ENCODE data around the gene SMIM5. TPM values are rescaled to one million over a fixed set of nuclear protein-coding genes. Genes with fewer than 3 reads are reported as not detected.

The SMIM5 gene
- total RNA-seq, 1 experiment from 2014 or later: 0.14 TPM

DNA sequence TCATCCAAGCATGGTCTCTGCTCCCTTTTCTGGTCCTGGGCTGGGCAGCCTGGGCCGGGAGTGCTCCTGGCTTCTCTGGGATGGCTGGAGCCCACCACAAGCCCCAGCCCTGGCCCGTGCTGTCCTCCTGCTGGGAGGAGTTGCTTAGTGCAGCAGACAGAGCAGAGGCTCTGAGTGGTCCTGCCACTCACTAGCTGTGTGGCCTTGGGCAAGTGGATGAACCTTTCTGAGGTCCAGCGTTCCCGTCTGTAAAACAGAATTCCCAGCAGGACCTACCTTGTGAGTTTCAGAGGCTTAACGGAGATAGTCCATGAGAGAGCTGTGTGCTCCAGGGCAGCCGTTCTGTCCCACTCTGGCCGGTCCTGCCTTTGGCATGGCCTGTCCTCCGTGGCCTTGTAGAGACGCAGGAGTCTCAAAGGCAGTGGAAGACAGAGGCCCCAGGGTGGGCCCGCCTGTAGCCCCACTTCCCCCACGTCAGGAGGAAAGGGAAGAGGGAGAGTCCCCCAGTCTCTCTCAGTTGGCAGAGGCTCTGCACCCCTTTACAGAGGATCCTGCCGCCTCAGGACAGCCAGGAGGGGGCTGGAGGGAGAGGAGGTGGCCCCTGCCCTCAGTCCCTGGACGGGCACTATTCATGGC is 37.8 kb upstream of the SMIM5 start:
- Histone ChIP-seq H3K27ac (no peak overlapping the region), H3K27me3 (peaks cover 35% of the 10 kb centered on the region), H3K4me3 (no peak overlapping the region), H3K36me3 (no peaks in the 10 kb centered on the region), H3K4me1 (no peaks in the 10 kb centered on the region), H3K9me3 (replicated peaks) (no peaks in the 10 kb centered on the region)
- DNase-seq: no peak

GRCh38 chr17:75595920-75596313 is 37.3 kb upstream of the SMIM5 start:
- no peak for DNase-seq
- Histone ChIP-seq H3K27me3 (peaks cover 35% of the 10 kb centered on the region), H3K4me3 (no peak overlapping the region)

GRCh38 chr17:75596320-75597087 is 36.7 kb upstream of the SMIM5 start:
- Histone ChIP-seq H3K36me3 (no peaks in the 10 kb centered on the region), H3K4me1 (no peaks in the 10 kb centered on the region), H3K9me3 (replicated peaks) (no peaks in the 10 kb centered on the region), H3K27ac (no peak overlapping the region), H3K27me3 (peaks cover 35% of the 10 kb centered on the region), H3K4me3 (no peak overlapping the region)
- no peak for DNase-seq

More at GRCh38 chr17:75595920-75596313, 37.3 kb upstream of the SMIM5 start:
- Histone ChIP-seq H3K27ac (no peak overlapping the region), H3K4me1 (no peaks in the 10 kb centered on the region), H3K9me3 (replicated peaks) (no peaks in the 10 kb centered on the region), H3K36me3 (no peaks in the 10 kb centered on the region)

- H3K36me3 ChIP-seq: no peaks in the 10 kb centered on the region
- H3K27ac ChIP-seq: no peak overlapping the region
- H3K27me3 ChIP-seq: peaks cover 7% of the 10 kb centered on the region
- peak; percentile 71 to 80 for DNase-seq
- H3K9me3 ChIP-seq (replicated peaks): no peaks in the 10 kb centered on the region
- no peaks in the 10 kb centered on the region for H3K4me1 ChIP-seq
- no peak overlapping the region for H3K4me3 ChIP-seq
These were observed 31.9 kb upstream of the SMIM5 start for GRCh38 chr17:75601057-75601987.

DNA sequence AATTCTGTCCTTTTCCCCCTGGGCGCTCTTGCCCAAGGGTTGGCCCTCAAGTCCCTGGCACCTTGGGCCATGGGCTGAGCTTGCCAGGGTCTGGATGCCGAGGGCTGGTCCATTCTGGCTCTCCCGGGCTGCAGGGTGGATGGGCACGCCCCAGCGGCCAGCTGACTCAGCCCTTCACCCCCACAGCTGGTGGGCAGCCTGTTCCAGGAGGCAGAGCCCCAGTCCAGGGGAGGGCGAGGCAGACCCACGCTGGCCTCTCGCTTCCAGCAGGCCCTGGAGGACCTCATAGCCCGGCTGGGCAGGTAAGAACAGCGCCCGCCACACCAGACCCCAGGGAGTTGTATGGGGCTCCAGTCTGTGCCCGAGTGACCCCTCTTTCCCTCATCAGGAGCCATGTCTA is 30.6 kb upstream of the SMIM5 start:
- Histone ChIP-seq H3K4me3 (no peak overlapping the region), H3K27ac (no peak overlapping the region), H3K4me1 (no peaks in the 10 kb centered on the region), H3K36me3 (no peaks in the 10 kb centered on the region), H3K27me3 (peaks cover 3% of the 10 kb centered on the region; the same call in 1 of the 2 replicates), H3K9me3 (replicated peaks) (no peaks in the 10 kb centered on the region)
- no peak for DNase-seq

DNA sequence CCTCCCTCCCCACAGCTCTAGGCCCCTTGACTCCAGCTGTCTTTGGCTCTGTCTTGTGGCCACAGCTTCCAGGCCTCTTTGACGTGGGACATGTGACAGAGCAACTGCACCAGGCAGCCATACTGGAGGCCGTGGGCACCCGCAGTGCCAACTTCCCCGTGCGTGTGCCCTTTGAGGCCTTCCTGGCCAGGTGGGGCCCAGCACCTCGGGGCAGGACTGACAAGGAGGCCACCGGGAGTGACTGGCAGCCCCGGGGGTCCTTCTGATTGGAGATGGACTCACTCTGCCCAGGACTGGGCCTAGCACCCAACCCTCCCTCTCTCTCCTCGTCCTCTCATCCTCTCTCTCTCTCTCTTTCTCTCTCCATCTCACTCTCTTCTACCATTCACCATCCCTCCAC is 30.1 kb upstream of the SMIM5 start:
- Histone ChIP-seq H3K27ac (no peak overlapping the region), H3K4me3 (no peak overlapping the region), H3K9me3 (replicated peaks) (no peaks in the 10 kb centered on the region), H3K27me3 (peaks cover 3% of the 10 kb centered on the region; the same call in 1 of the 2 replicates), H3K36me3 (no peaks in the 10 kb centered on the region), H3K4me1 (no peaks in the 10 kb centered on the region)
- DNase-seq: no peak

DNA sequence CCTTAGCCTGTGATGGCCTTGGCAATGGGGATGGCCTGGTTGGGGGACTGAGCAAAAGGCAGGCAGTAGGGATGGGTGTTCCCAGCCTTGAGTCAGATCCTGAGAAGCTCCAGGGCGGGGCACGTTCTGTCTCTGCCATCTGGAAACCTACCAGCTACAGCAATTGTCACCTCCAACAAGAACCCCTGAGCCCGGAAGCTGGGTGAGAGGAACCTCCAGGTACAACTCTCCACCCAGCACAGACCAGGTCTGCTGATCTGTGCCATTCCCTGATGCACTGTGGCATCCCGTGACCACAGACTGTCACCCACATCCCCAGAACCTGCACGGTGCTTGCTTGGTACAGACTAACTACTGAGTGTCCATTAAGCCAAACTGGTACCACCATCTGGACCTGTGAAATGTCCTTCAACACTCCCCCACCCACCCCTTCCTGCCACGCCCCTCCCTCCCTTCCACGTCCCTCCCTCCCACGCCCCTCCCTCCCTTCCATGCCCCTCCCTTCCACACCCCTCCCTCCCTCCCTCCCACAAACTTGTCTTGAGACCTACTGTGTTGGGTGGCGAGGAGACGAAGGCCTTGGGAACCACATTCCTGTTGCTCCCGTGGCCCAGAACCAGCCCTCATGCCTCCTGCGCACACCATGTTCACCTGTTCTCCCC is 29.1 kb upstream of the SMIM5 start:
- H3K27me3 ChIP-seq: peaks cover 6% of the 10 kb centered on the region; the same call in 1 of the 2 replicates
- no peaks in the 10 kb centered on the region for H3K4me1 ChIP-seq
- H3K27ac ChIP-seq: no peak overlapping the region
- no peaks in the 10 kb centered on the region for H3K9me3 ChIP-seq (replicated peaks)
- DNase-seq: no peak
- H3K36me3 ChIP-seq: no peaks in the 10 kb centered on the region
- no peak overlapping the region for H3K4me3 ChIP-seq

- Histone ChIP-seq H3K36me3 (no peaks in the 10 kb centered on the region), H3K27me3 (peaks cover 14% of the 10 kb centered on the region), H3K4me3 (no peak overlapping the region), H3K4me1 (no peaks in the 10 kb centered on the region), H3K9me3 (replicated peaks) (no peaks in the 10 kb centered on the region), H3K27ac (no peak overlapping the region)
- no peak for DNase-seq
These were observed 27.4 kb upstream of the SMIM5 start for GRCh38 chr17:75605790-75606189.

- Histone ChIP-seq H3K9me3 (replicated peaks) (no peaks in the 10 kb centered on the region), H3K36me3 (no peaks in the 10 kb centered on the region), H3K4me1 (no peaks in the 10 kb centered on the region), H3K27me3 (peaks cover 19% of the 10 kb centered on the region), H3K4me3 (no peak overlapping the region), H3K27ac (no peak overlapping the region)
- DNase-seq: no peak
These were observed 26.1 kb upstream of the SMIM5 start for GRCh38 chr17:75607086-75607485.

DNA sequence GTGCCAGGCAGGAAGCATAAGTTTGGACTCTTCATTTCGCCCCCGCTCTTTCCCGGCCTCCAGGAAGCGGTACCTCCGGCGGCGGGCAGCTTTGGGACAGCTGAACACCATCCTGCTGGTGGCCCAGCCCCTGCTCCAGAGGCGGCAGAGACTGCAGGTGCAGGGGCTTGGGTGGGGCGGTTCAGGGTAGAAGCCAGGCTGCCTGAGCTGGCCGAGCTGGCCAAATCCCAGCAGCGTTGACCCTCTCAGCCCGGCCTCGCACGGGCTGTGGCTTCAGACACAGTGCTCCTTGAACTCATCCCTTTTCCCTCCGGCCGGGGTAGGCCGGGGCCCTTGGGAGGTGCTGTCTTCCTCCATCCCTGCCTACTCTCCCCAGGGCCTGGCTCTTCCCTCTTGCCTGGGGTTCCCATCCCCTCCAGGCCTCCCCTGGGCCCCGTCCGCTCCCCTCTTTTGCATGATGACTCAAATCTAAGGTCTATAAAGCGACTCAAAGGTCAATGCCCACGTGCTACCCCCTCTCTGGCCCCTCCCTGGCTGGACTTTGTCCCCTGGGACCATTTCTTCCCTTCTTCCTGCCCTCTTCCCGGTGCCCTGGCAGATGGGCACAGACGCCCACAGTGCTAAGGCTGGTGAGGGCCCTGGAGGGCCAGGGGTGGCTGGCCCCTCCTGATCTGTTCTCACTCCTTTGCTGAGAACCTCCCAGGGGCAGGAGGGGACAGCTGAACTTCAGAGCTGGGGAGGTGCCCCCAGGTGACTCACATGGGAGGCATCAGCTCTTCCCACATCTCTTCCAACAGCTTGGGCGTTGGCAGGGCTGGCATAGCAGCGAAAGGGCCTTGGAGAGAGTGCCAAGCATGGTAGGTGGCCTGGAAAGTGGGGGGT is 22.9 kb upstream of the SMIM5 start:
- Histone ChIP-seq H3K9me3 (replicated peaks) (no peaks in the 10 kb centered on the region), H3K4me3 (no peak overlapping the region), H3K36me3 (no peaks in the 10 kb centered on the region), H3K4me1 (no peaks in the 10 kb centered on the region), H3K27ac (no peak overlapping the region), H3K27me3 (peaks cover 41% of the 10 kb centered on the region)
- no peak for DNase-seq

- Histone ChIP-seq H3K27me3 (peaks cover 55% of the 10 kb centered on the region), H3K4me1 (no peaks in the 10 kb centered on the region), H3K36me3 (no peaks in the 10 kb centered on the region), H3K4me3 (no peak overlapping the region), H3K9me3 (replicated peaks) (no peaks in the 10 kb centered on the region), H3K27ac (no peak overlapping the region)
- no peak for DNase-seq
These were observed 21.3 kb upstream of the SMIM5 start for GRCh38 chr17:75611851-75612429.

DNA sequence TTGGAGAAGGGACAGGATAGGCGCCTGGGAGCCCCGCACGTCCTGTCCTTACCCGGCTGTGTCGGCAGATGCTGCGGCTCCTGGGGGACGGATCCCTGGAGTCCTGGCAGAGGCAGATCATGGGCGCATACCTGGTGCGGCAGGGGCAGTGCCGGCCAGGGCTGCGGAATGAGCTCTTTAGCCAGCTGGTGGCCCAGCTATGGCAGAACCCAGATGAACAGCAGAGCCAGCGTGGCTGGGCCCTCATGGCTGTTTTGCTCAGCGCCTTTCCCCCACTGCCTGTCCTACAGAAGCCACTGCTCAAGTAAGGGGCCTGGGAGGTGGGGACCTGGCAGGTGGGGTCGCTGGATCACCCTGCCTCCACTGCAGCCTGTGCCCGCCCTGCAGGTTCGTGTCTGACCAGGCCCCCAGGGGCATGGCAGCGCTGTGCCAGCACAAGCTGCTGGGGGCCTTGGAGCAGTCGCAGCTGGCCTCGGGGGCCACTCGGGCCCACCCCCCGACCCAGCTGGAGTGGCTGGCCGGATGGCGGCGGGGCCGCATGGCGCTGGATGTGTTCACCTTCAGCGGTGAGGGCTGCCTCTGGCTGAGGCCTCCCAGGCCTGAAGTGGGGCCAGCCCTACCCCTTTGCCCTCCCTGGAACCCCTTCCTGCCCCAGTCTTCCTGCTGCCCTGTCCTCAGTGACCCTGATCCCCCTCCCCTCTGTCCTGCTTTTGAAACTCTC is 20.2 kb upstream of the SMIM5 start:
- Histone ChIP-seq H3K27me3 (peaks cover 59% of the 10 kb centered on the region), H3K27ac (no peak overlapping the region), H3K4me3 (no peak overlapping the region), H3K36me3 (no peaks in the 10 kb centered on the region), H3K4me1 (no peaks in the 10 kb centered on the region), H3K9me3 (replicated peaks) (no peaks in the 10 kb centered on the region)
- DNase-seq: no peak

DNA sequence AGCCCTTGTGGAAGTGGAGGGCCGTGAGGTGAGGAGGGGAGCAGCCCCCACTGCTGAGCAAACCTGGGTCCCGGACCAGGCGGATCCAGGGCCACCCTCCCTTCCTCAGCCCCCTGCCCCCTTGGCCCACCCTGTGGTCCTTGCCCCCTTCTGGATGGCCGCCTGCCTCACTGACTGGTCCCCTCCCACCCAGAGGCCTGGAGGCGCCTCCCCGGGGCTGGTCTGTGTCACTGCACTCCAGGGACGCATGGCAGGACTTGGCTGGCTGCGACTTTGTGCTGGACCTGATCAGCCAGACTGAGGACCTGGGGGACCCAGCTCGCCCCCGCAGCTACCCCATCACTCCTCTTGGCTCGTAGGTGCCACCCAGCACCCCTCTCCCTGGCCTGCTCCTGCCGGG is 19.2 kb upstream of the SMIM5 start:
- H3K9me3 ChIP-seq (replicated peaks): no peaks in the 10 kb centered on the region
- H3K27ac ChIP-seq: no peak overlapping the region
- H3K4me3 ChIP-seq: no peak overlapping the region
- no peaks in the 10 kb centered on the region for H3K36me3 ChIP-seq
- peaks cover 60% of the 10 kb centered on the region for H3K27me3 ChIP-seq
- no peaks in the 10 kb centered on the region for H3K4me1 ChIP-seq
- DNase-seq: peak; percentile 49 to 53
